MM.1S (cell line): ENCODE data around the gene CALB2.

Experiments
- EZH2 ChIP-seq: fragments of 300-600 bp; sonication (generic); optimal IDR thresholded peaks from 2 replicates; pipeline ENCODE3; 2017; ENCODE audit warnings: low read depth, mild to moderate bottlenecking, antibody characterized with exemption, low read length, mixed read lengths
- EZH2phosphoT487 ChIP-seq: fragments of 300-600 bp; sonication (generic); IDR thresholded peaks from 2 replicates; pipeline ENCODE4 v1.6.1; 2018; ENCODE audit warnings: antibody characterized with exemption, low read length
- TF ChIP-seq, protein P1 (sequence below): fragments of 300-600 bp; sonication (generic); IDR thresholded peaks from 2 replicates; pipeline ENCODE4 v1.5.1; 2016; ENCODE audit warnings: antibody characterized with exemption, low read length, mixed read lengths

DNA sequence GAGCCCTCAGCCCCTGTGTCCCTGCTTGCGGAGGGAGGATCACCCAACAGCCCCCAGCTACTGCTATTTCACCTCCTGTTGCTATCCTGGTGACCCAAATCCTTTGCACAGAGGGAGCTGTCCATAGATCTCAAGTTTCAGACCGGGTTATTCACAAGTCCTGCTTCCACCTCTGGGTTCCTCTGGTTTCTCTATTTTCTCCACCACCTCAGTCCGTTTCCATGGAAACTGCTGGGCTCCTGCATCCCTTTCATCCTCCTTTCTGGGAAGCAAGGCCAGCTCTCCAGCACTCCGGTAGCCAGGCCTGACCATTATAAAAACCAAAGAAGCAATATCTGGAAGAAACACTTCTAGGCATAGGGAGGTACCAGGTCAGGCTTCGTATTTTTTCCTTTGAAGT lies 4.8 kb upstream of the CALB2 start:
- TF ChIP-seq EZH2 (no peak), EZH2phosphoT487 (no peak)
- TF ChIP-seq, protein P1, sequence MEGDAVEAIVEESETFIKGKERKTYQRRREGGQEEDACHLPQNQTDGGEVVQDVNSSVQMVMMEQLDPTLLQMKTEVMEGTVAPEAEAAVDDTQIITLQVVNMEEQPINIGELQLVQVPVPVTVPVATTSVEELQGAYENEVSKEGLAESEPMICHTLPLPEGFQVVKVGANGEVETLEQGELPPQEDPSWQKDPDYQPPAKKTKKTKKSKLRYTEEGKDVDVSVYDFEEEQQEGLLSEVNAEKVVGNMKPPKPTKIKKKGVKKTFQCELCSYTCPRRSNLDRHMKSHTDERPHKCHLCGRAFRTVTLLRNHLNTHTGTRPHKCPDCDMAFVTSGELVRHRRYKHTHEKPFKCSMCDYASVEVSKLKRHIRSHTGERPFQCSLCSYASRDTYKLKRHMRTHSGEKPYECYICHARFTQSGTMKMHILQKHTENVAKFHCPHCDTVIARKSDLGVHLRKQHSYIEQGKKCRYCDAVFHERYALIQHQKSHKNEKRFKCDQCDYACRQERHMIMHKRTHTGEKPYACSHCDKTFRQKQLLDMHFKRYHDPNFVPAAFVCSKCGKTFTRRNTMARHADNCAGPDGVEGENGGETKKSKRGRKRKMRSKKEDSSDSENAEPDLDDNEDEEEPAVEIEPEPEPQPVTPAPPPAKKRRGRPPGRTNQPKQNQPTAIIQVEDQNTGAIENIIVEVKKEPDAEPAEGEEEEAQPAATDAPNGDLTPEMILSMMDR, result no peak
